Motor neuron (in vitro differentiated cells): ENCODE measurements around the gene ZBTB7B. TPM values are rescaled to one million over a fixed set of nuclear protein-coding genes. Genes with fewer than 3 reads are reported as not detected.
"Not testable (repeated sequence)": the region's sequence is repeated elsewhere in the genome, so short reads cannot be mapped to it uniquely, and the experiment has no call there.

Experiments
- ATAC-seq, 8 experiments: fragments of 200-7000 bp; cut with Tn5 transposase; replicated peaks in 6 of 8; 2 replicates each; pipeline ENCODE4 v1.8.0; 2021; ENCODE audit warnings: mild to moderate bottlenecking in 8 of 8, moderate library complexity in 8 of 8
- H3K27ac ChIP-seq, 2 donors: fragments of 250-450 bp; sonication (Bioruptor Pico); 2 replicates each; pipeline ENCODE4 v1.9.0; 2021; ENCODE audit warnings: antibody characterized with exemption in 2 of 2, mild to moderate bottlenecking in 2 of 2, moderate library complexity in 1 of 2
- H3K4me1 ChIP-seq, 2 donors: fragments of 250-450 bp; sonication (Bioruptor Pico); replicated peaks in 1 of 2; 2 replicates each; pipeline ENCODE4 v1.6.1; 2021; ENCODE audit warnings: antibody characterized with exemption in 2 of 2, mild to moderate bottlenecking in 2 of 2, moderate library complexity in 1 of 2
- H3K4me3 ChIP-seq, 5 donors: fragments of 250-450 bp; sonication (Bioruptor Pico); 2 replicates each; pipeline ENCODE4 v1.9.0; 2021; ENCODE audit warnings: antibody characterized with exemption in 5 of 5, mild to moderate bottlenecking in 5 of 5, moderate library complexity in 4 of 5
- WGBS, 10 experiments: fragments of 450-650 bp; shearing (Covaris generic); methylation state at CpG; one replicate each; pipeline ENCODE4 v1.0.0; 2022; 5-methylcytosine and 5-hydroxymethylcytosine counted together
- in situ Hi-C, 9 experiments: fragments of 400-800 bp; cut with MboI; loops; one replicate each; pipeline ENCODE4 v1.15.0; 2021; ENCODE audit warnings: low sequenced_read_pairs in 9 of 9, low pct_unique_long_range_greater_than_20kb in 2 of 9; ENCODE audit not compliant: unreplicated experiment in 9 of 9
- total RNA-seq, 8 experiments: library from RNA; unstranded; fragments of 300-600 nt; gene quantifications; 2 replicates each; pipeline versions ENCODE4 v1.2.3 to v1.2.4, GENCODE V29; 2022

The ZBTB7B gene
- total RNA-seq, 8 experiments from 2014 or later, result 3.1 to 26.9 (median 8.6) TPM

DNA sequence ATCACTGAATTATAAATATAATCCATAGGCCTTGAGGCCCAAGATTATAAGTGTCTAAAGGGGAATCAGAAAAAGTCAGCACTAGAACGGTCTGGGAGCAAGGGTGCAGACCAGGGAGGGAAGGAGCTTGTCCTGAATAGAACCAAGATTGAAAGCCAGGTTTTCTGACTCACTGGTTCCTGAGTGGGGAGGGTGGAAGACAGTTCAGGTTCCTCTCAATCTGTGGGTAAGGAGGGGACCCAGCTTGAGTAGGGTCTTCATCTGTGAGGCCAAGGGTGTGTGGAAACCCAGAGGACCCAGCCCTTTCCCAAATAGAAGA, 8.4 kb upstream of the ZBTB7B start:
- Histone ChIP-seq H3K27ac (no peak overlapping the region), H3K4me1 (peaks cover 13 to 22% of the 10 kb centered on the region in 2 donors), H3K4me3 (no peak overlapping the region)
- in situ Hi-C loops, result no loop called here
- 11 to 83% (median 83%) methylated on average over 1 of the region's 1 CpG; no CpG with 5 or more reads in 5 of the 10 experiments for WGBS, 10 experiments
- ATAC-seq, result no peak

DNA sequence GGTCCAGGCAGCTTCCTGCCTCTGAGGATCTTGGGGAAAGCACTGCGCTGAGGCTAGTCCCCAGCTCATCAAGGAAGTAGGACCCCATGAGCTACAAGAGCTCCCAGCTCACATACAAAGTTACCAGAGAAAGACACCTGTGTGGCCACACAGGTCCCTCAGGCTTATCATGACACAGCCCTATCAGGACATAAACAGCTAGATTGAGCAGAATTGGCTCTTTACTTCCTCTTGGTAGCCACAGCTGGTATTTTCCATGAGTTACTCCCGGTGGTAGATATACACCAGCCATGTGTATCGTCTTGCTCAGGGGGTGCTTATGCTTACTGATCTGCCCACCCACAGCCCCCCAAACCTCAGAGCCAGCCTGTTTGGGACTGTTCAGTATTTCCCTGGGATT, 8.0 kb upstream of the ZBTB7B start:
- in situ Hi-C loops, result no loop called here
- WGBS, 10 experiments, result 16 to 93% (median 89%) methylated on average over 1 to 3 of the region's 3 CpGs; no CpG with 5 or more reads in 4 of the 10 experiments
- no peak overlapping the region for H3K27ac ChIP-seq
- peaks cover 11 to 22% of the 10 kb centered on the region in 2 donors for H3K4me1 ChIP-seq
- ATAC-seq, result no peak
- no peak overlapping the region for H3K4me3 ChIP-seq

DNA sequence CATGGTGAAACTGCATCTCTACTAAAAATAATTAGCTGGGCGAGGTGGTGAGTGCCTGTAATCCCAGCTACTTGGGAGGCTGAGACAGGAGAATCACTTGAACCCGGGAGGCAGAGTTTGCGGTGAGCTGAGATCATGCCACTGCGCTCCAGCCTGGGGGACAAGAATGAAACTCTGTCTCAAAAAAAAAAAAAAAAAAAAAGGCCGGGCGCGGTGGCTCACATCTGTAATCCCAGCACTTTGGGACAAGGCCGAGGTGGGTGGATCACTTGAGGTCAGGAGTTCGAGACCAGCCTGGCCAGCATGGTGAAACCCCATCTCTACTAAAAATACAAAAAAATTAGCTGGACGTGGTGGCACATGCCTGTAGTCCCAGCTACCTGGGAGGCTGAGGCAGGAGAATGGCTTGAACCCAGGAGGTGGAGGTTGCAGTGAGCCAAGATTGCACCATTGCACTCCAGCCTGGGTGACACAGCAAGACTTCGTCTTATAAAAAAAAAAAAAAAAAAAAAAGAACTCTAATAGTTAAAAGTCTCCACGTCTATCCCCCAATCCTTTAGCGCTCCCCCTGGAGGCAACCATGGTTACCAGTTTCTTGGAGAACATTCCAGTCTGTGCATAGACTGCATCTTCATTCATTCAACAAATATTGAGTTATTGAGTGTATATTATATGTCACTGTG, 7.2 kb upstream of the ZBTB7B start:
- in situ Hi-C loops, H3K4me3 ChIP-seq, H3K27ac ChIP-seq: not testable (repeated sequence)
- peak in 3 of 8 experiments; percentile 4 to 18 (median 6) for ATAC-seq
- H3K4me1 ChIP-seq, result peaks cover 17 to 22% of the 10 kb centered on the region in 2 donors
- WGBS, 10 experiments, result 0 to 78% (median 37%) methylated on average over 2 to 11 of the region's 13 CpGs

DNA sequence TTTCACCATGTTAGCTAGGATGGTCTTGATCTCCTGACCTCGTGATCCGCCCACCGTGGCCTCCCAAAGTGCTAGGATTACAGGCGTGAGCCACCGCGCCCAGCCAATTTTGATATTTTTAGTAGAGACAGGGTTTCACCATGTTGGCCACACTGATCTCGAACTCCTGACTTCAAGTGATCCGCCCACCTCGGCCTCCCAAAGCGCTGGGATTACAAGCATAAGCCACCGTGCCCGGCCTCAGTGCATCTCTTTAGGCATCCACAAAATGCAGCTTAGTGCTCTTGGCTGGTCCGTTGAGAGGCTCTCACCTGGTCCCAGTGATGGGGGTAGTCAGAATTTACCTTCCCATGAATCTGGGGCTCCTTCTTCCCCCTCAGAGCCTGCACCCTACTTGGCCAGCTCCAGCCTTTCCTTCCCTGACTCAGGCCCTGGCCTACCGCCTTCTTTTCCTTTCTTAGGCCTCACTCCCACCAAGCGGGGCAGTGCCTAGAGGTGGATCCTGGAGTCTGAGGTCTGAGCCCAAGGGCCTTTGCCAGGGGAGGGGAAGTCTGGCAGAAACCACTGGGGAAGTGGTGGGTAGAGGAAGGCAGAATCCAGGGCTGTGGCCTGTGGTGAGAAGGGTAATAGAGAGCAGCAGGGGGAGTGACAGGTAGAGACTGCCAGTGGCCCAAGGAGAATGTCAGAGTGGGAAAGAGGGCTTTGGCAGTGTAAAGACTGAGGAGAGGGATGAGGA, 5.5 kb upstream of the ZBTB7B start:
- in situ Hi-C loops, result no loop called here
- no peak for ATAC-seq
- no peak overlapping the region for H3K27ac ChIP-seq
- peaks cover 17 to 22% of the 10 kb centered on the region in 2 donors for H3K4me1 ChIP-seq
- WGBS, 10 experiments, result 66 to 100% (median 96%) methylated on average over 2 to 14 of the region's 15 CpGs; no CpG with 5 or more reads in 3 of the 10 experiments
- H3K4me3 ChIP-seq, result no peak overlapping the region

DNA sequence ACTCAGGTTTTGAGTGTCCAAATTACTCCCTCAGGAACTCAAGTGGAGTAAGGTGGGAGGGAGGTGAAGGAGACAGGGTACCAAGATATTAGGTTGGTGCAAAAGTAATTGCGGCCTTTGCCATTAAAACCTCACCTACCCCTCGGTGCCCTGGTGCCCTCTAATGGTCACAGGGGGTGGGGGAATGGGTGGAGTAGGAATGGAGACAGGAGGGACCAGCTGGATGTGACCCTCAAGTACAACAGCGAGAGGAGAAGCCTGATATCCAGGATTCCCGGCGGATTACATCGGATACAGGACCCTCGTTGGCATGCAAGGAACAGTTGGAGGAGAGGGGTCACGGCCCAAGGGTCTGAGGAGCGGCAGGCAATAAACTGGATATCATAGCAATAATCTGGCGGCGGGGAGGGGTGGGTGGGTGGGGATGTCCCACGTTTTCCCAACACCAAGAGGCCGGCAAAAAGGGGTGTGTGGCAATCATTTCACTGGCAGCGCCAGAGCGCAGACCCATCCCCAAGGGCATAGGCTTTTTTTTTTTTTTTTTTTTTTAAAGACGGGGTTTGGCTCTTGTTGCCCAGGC, 4.3 kb upstream of the ZBTB7B start:
- in situ Hi-C loops, result no loop called here
- ATAC-seq, result no peak
- Histone ChIP-seq H3K4me1 (peaks cover 12 to 15% of the 10 kb centered on the region in 2 donors), H3K4me3 (no peak overlapping the region), H3K27ac (no peak overlapping the region)
- WGBS, 10 experiments, result 80 to 100% (median 90%) methylated on average over 1 to 8 of the region's 16 CpGs; no CpG with 5 or more reads in 5 of the 10 experiments

DNA sequence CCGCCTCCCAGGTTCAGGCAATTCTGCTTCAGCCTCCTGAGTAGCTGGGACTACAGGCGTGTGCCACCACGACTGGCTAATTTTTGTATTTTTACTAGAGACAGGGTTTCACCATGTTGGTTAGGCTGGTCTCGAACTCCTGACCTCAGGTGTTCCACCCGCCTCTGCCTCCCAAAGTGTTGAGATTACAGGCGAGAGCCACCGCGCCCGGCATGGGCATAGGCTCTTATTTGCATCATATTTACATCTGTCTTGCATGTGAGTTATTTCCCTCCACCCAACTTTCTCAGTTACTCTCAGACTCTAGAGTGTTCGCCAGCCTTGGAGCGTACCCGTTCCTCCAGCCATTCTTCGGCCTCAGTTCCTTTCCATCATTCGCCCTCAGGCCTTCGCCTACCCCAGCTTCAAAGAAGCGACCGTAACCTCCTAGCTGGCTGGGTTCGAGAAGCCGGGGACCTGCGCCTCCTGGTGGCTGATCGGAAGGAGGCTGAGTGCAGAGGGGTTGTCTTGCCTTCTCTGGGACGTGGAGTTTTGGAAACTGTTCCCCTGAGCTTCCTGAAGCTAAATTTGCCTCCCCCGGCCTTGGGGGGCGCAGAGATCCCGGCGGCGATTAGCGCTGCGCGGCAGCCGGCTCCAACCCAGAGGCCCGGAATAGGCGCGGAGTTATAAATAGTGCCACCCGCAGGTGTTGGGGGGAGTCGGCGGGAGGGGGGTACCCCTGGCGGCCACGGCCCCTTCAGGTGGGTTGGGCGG, 3.6 kb upstream of the ZBTB7B start:
- Histone ChIP-seq H3K27ac (peak overlapping the region in 1 of 2 donors; percentile 87), H3K4me1 (peaks cover 8 to 9% of the 10 kb centered on the region in 2 donors), H3K4me3 (peak overlapping the region; percentile 49 to 74 (median 56))
- ATAC-seq, result peak in 3 of 8 experiments; percentile 5 to 14 (median 8)
- 0 to 43% (median 12%) methylated on average over 2 to 20 of the region's 40 CpGs; no CpG with 5 or more reads in 4 of the 10 experiments for WGBS, 10 experiments
- in situ Hi-C loops, result no loop called here

DNA sequence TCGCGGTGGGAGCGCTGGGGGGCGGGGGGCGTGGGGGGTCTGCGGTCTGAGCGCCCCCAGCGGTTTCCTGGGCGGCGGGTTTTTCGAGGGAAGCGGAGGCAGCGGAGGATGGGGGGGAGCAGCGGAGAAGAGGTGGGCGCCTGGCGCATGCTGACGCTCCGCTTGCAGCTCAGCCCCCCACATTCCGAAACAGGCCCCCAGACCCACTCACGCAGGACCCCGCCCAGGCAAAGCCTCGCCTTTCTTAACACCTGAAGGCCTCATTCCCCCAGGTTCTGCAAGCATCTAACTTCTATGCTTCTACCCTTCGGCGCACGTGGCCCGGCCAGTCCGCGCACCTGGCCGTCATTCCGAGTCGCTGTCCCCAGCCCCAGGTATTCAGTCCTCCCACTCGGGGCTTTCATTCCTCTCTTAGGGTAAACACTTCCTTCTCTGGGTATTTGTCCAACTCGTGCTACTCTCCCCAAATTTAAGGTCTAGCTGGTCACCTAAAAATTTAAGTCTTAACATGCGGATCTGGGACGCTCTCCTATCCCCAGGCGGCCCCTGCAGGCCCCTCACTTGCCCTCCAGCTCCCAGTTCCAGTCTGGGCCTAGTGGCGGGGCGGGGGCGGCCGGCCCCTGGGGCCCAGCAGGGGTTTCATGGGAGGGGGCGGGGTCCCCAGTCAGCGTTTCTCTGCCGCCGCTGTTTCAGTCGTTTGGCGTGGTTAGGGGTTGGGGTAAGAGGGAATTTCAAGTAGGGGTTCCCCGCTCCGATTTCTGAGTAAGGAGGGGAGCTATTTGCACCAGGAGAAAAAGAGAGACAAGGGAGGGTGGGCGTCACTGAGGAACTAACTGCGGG, 2.8 kb upstream of the ZBTB7B start:
- H3K27ac ChIP-seq, result peak overlapping the region; percentile 86 to 87
- peaks cover 16% of the 10 kb centered on the region in 2 donors for H3K4me1 ChIP-seq
- ATAC-seq, result no peak
- WGBS, 10 experiments, result 0 to 6% (median 0%) methylated on average over 1 to 16 of the region's 50 CpGs; no CpG with 5 or more reads in 4 of the 10 experiments
- peak overlapping the region; percentile 49 to 74 (median 56) for H3K4me3 ChIP-seq
- in situ Hi-C loops, result no loop called here

DNA sequence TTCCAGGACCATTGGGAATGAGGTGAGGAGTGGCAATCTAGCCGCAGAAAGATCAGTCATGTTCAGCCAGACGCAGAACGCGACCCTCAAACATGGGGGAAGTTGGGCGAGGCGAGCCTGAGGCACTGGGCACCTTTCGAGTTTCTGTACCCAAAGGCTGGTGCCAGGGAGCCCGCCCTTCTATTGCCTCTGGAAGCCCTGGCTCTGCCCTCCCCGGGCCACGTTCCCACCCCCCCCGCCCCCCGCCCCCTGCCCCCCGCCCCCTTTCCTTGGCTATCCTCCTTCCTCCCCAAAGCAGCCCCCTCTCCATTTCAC, 2.2 kb upstream of the ZBTB7B start:
- WGBS, 10 experiments, result 0% methylated on average over 1 to 4 of the region's 13 CpGs; no CpG with 5 or more reads in 7 of the 10 experiments
- no peak for ATAC-seq
- Histone ChIP-seq H3K4me1 (peaks cover 19 to 22% of the 10 kb centered on the region in 2 donors), H3K4me3 (peak overlapping the region; percentile 49 to 74 (median 56)), H3K27ac (peak overlapping the region; percentile 86 to 87)
- in situ Hi-C loops, result no loop called here

DNA sequence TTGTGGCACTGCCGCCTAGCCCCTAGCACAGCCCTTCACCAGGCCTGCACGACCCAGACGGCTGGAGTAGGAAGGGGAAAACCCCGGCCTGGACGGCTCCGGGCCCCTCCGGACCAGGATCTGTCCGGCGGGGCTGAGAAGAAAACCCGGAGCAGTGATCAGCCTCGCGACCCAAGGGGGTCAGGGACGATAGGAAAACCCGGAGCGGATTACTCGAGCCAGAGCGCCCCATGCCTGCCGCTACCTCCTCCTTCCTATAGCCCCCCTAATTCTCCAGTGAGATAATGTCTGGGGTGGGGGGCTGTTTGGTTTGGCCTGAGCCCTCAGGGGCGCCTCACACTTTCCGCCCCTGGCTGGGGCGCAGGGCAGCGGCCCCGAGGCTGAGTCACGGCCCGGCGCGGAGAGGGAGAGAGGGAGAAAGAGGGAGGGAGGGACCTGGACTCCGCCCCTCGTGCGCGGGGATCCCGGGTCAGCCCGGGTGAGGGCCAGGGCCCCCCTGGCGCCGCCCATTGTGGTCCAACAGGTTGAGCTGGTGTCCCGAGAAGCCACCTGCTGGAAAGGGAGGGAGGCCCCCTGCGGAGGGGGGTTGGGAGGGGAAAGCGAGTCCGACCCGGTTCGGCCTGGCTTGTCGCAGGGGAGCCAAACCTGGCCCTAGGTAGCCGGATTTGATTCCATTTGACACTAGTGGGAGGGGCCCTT, 1.7 kb upstream of the ZBTB7B start:
- peak overlapping the region; percentile 86 to 87 for H3K27ac ChIP-seq
- WGBS, 10 experiments, result 0% methylated on average over 3 to 13 of the region's 43 CpGs; no CpG with 5 or more reads in 6 of the 10 experiments
- peak; percentile 41 to 62 (median 56) for ATAC-seq
- peak overlapping the region; percentile 49 to 74 (median 56) for H3K4me3 ChIP-seq
- in situ Hi-C loops, result no loop called here
- H3K4me1 ChIP-seq, result peaks cover 16 to 24% of the 10 kb centered on the region in 2 donors

DNA sequence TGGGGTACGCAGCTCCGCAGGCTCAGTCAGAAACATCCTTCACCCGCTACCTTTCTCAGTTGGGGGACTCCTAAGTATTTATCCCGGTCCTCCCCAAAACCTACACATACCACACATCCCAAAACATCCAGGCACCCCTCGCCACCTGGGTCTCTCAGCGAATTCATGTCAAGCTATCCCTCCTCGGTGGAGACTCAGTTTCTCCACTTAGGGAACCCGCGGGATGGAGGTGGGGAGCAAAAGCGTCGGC, 1.3 kb upstream of the ZBTB7B start:
- peak overlapping the region; percentile 49 to 74 (median 56) for H3K4me3 ChIP-seq
- in situ Hi-C loops, result no loop called here
- peak in 1 of 8 experiments; percentile 6 for ATAC-seq
- H3K27ac ChIP-seq, result peak overlapping the region; percentile 86 to 87
- 0% methylated on average over 2 of the region's 11 CpGs; no CpG with 5 or more reads in 8 of the 10 experiments for WGBS, 10 experiments
- H3K4me1 ChIP-seq, result peaks cover 16 to 24% of the 10 kb centered on the region in 2 donors

DNA sequence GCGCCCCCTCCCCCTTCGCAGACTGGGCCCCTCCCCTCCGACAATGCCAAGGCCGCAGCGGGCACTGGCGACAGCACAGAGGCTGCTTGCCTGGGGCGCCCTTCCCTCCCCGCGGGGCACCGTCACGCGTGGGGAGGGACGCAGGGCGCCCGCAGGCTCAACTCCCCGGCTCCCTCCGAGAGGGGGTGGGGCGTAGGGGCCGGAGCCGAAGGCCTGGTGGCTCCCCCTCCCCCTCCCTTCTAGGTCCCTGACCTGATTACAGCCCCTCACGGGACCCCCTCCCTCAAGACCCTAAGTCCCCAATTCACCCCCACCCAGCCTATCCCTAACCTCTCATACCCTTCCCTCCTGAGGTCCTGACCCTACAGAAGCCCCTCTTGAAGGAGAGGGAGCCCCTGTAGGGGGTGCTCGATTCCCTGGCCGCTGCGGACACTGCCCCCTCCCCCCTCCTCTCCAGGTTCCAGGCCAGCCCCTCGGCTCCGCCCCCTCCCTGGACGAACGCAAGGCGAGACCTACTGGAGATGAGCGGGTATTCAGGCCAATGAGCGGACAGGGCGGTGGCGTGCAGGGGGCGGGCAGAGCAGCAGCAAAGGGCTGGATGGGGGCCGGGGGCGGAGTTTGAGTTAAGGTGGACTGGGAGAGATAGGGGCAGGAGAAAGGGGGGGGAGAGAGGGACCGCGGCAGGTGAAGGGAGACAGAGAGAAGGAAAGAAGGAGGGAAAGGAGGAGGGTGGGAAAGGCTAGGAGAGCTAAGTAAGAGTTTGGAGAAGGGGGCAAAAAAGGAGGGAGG, 733 bp upstream of the ZBTB7B start:
- peak; percentile 65 to 76 (median 68) for ATAC-seq
- Histone ChIP-seq H3K27ac (peak overlapping the region; percentile 86 to 87), H3K4me3 (peak overlapping the region; percentile 49 to 74 (median 56)), H3K4me1 (peaks cover 16 to 24% of the 10 kb centered on the region in 2 donors)
- in situ Hi-C loops, result no loop called here
- 0% methylated on average over 5 of the region's 38 CpGs; no CpG with 5 or more reads in 9 of the 10 experiments for WGBS, 10 experiments
